CD4-positive, CD25-positive, alpha-beta regulatory T cell (primary cell): ENCODE results near the gene IL18RAP. TPM values are rescaled to one million over a fixed set of nuclear protein-coding genes. Genes with fewer than 3 reads are reported as not detected.
A peak's percentile ranks its signal among the peaks of the same experiment; 100 is the strongest.

Experiments
- ATAC-seq, 2 donors: fragments of 150-1000 bp; cut with Tn5 transposase; one replicate each; pipeline ENCODE4 v1.10.0; 2021; ENCODE audit warnings: low read depth in 2 of 2, moderate number of reproducible peaks in 2 of 2, moderate library complexity in 1 of 2
- DNase-seq, 3 donors: peaks; one replicate each; pipeline versions ENCODE4 v3.0.0 to v3.0.0-alpha.2; 2012 to 2022; ENCODE audit warnings: mixed read lengths in 1 of 3
- H3K27ac ChIP-seq: one replicate; pipeline ENCODE4 v1.7.0; 2013; ENCODE audit warnings: mild to moderate bottlenecking, low read length; ENCODE audit not compliant: insufficient read depth, poor library complexity, severe bottlenecking
- H3K27me3 ChIP-seq: one replicate; pipeline ENCODE4 v1.7.0; 2013; ENCODE audit warnings: low read length; ENCODE audit not compliant: control insufficient read depth, insufficient read depth
- H3K36me3 ChIP-seq: one replicate; pipeline ENCODE4 v1.7.0; 2013; ENCODE audit warnings: mild to moderate bottlenecking, low read length, moderate library complexity; ENCODE audit not compliant: control insufficient read depth, insufficient read depth
- H3K4me1 ChIP-seq: 2 replicates; pipeline ENCODE4 v1.7.0; 2013; ENCODE audit warnings: mild to moderate bottlenecking, low read length; ENCODE audit not compliant: insufficient read depth, control insufficient read depth, poor library complexity, severe bottlenecking
- H3K4me3 ChIP-seq: one replicate; pipeline ENCODE4 v1.7.0; 2013; ENCODE audit warnings: low read depth, mild to moderate bottlenecking, low read length, moderate library complexity
- H3K9me3 ChIP-seq, 2 experiments: 1 replicate in 1 of 2; 2 replicates in 1 of 2; pipeline ENCODE4 v1.7.0; 2013; ENCODE audit warnings: low read length in 2 of 2, mild to moderate bottlenecking in 1 of 2, moderate library complexity in 1 of 2; ENCODE audit not compliant: control insufficient read depth in 2 of 2
- H3K27ac Mint-ChIP-seq, 3 donors: one replicate each; pipeline ENCODE4 v1.8.0; 2020 to 2022; ENCODE audit warnings: mild to moderate bottlenecking in 3 of 3, mixed read lengths in 3 of 3, moderate library complexity in 2 of 3
- H3K27me3 Mint-ChIP-seq: one replicate; pipeline ENCODE4 v1.8.0; 2022; ENCODE audit warnings: mild to moderate bottlenecking, mixed read lengths
- H3K36me3 Mint-ChIP-seq: one replicate; pipeline ENCODE4 v1.8.0; 2020; ENCODE audit warnings: mixed read lengths
- H3K4me1 Mint-ChIP-seq, 4 donors: one replicate each; pipeline ENCODE4 v1.8.0; 2020 to 2022; ENCODE audit warnings: mixed read lengths in 4 of 4, mild to moderate bottlenecking in 1 of 4
- H3K4me3 Mint-ChIP-seq, 4 donors: one replicate each; pipeline ENCODE4 v1.8.0; 2020 to 2022; ENCODE audit warnings: mild to moderate bottlenecking in 4 of 4, mixed read lengths in 4 of 4, moderate library complexity in 3 of 4
- H3K9me3 Mint-ChIP-seq, 7 donors: one replicate each; pipeline ENCODE4 v1.8.0; 2020 to 2022; ENCODE audit warnings: mixed read lengths in 7 of 7, mild to moderate bottlenecking in 3 of 7, moderate library complexity in 2 of 7
- polyA plus RNA-seq, 4 donors: library from polyadenylated mRNA; unstranded; fragments of 300-500 nt; fragmentation: Illumina TruSeq; gene quantifications; one replicate each; pipeline ENCODE4 v1.2.3, GENCODE V29; 2021
- total RNA-seq: library from RNA; stranded (reverse); gene quantifications from one replicate; pipeline ENCODE4 v1.2.3, GENCODE V29; 2022

The IL18RAP gene, protein sequence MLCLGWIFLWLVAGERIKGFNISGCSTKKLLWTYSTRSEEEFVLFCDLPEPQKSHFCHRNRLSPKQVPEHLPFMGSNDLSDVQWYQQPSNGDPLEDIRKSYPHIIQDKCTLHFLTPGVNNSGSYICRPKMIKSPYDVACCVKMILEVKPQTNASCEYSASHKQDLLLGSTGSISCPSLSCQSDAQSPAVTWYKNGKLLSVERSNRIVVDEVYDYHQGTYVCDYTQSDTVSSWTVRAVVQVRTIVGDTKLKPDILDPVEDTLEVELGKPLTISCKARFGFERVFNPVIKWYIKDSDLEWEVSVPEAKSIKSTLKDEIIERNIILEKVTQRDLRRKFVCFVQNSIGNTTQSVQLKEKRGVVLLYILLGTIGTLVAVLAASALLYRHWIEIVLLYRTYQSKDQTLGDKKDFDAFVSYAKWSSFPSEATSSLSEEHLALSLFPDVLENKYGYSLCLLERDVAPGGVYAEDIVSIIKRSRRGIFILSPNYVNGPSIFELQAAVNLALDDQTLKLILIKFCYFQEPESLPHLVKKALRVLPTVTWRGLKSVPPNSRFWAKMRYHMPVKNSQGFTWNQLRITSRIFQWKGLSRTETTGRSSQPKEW
- total RNA-seq, result 0.44 TPM
- under 1 TPM in 1 of 4 donors, not detected in 3; 0.41 TPM for polyA plus RNA-seq

DNA sequence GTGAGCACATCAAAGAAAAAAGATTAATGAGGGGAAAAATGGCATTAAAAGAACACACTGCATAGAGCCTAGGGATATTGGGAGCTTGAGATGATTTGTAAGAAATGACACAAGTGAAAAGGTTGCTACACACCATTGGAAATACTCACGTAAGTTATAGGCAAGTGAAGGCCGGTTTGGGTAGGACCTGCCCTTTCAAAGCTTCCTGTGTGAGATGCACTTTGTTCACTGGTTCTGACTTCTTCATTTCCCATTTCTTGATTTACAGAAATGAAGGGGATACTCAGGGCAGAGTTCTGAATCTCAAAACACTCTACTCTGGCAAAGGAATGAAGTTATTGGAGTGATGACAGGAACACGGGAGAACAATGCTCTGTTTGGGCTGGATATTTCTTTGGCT, at the start of gene IL18RAP:
IL18RAP (plus strand) TSS at position 251 of the 400 bp plus-strand sequence; CDS start at position 369, 118 bp downstream.
- Histone ChIP-seq H3K9me3 (no peaks in the 10 kb centered on the region), H3K36me3 (no peaks in the 10 kb centered on the region), H3K4me3 (no peak within 1 kb of the TSS), H3K27me3 (no peaks in the 10 kb centered on the region), H3K27ac (no peak within 1 kb of the TSS), H3K4me1 (peaks cover 20% of the 10 kb centered on the region)
- no peak for DNase-seq
- peak within 1 kb of the TSS in 1 of 3 donors; percentile 72 for H3K27ac Mint-ChIP-seq
- H3K9me3 Mint-ChIP-seq, result peaks cover 0 to 2% (median 0%) of the 10 kb centered on the region in 7 donors
- H3K36me3 Mint-ChIP-seq, result no peaks in the 10 kb centered on the region
- peak within 1 kb of the TSS in 2 of 4 donors; percentile 20 to 80 for H3K4me3 Mint-ChIP-seq
- no peak for ATAC-seq
- peaks cover 18 to 59% (median 42%) of the 10 kb centered on the region in 4 donors for H3K4me1 Mint-ChIP-seq
- H3K27me3 Mint-ChIP-seq, result no peaks in the 10 kb centered on the region

DNA sequence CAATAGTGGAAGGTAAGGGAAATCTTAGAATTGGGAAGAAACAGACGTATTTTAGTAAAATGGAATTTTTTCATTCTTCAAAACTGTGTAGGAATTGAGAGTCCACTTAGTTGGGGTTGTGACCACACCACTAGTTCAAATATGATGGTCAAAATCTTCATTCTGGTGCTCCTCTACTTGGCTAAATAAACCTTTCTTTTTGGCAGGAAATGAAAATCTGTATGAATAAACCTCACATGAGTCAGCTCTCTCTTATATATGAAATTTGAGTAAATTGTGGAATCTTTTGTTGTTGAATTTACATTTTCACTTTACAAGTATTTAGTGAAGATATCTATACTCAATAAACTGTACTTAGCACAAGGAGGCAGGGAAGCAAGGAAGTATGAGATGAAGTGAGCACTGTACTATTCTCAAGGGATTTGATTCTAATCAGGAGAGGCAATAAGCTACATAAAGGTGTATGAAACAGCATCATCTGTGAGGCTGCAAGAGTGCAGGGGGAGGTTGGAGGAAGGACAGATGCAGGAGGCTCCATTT, 46.8 kb upstream of the IL18RAP start:
- peaks cover 46% of the 10 kb centered on the region for H3K36me3 Mint-ChIP-seq
- H3K27me3 ChIP-seq, result no peaks in the 10 kb centered on the region
- H3K36me3 ChIP-seq, result peaks cover 19% of the 10 kb centered on the region
- H3K4me1 Mint-ChIP-seq, result peaks cover 2 to 8% (median 6%) of the 10 kb centered on the region in 4 donors
- no peak overlapping the region for H3K4me3 Mint-ChIP-seq
- H3K27me3 Mint-ChIP-seq, result no peaks in the 10 kb centered on the region
- no peak overlapping the region for H3K27ac ChIP-seq
- H3K4me1 ChIP-seq, result no peaks in the 10 kb centered on the region
- H3K4me3 ChIP-seq, result no peak overlapping the region
- peaks cover 0 to 5% (median 2%) of the 10 kb centered on the region in 7 donors for H3K9me3 Mint-ChIP-seq
- DNase-seq (no peak), ATAC-seq (no peak)
- H3K9me3 ChIP-seq, result peaks cover 3 to 8% of the 10 kb centered on the region in 2 experiments
- H3K27ac Mint-ChIP-seq, result no peak overlapping the region

DNA sequence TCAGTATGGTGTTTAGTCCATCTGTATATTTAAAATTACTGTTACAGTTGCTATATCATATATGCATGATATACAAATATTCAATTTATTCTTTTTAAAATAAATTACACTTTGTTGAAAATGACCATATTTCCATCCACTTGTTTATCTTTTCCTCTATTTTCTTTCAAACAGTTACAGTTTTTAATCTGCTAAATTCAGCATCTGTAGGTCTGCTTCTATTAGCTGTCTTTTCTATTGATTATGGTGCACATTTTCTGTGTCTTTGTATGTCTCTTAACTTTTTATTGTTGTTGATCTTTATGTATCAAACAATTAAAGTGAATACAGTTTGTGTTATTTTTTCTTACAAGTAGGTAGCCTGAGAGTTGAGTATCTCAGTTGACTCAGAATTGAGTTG, 39.2 kb upstream of the IL18RAP start:
- DNase-seq (no peak), ATAC-seq (no peak)
- H3K27ac ChIP-seq, result no peak overlapping the region
- H3K36me3 ChIP-seq, result peaks cover 24% of the 10 kb centered on the region
- H3K27ac Mint-ChIP-seq, result no peak overlapping the region
- H3K9me3 ChIP-seq, result peaks cover 22 to 23% of the 10 kb centered on the region in 2 experiments
- H3K27me3 Mint-ChIP-seq, result no peaks in the 10 kb centered on the region
- peaks cover 0 to 22% (median 5%) of the 10 kb centered on the region in 7 donors for H3K9me3 Mint-ChIP-seq
- H3K27me3 ChIP-seq, result no peaks in the 10 kb centered on the region
- H3K4me3 Mint-ChIP-seq, result no peak overlapping the region
- no peak overlapping the region for H3K4me3 ChIP-seq
- no peaks in the 10 kb centered on the region for H3K4me1 ChIP-seq
- H3K4me1 Mint-ChIP-seq, result peaks cover 0 to 7% (median 5%) of the 10 kb centered on the region in 4 donors
- H3K36me3 Mint-ChIP-seq, result peaks cover 53% of the 10 kb centered on the region

DNA sequence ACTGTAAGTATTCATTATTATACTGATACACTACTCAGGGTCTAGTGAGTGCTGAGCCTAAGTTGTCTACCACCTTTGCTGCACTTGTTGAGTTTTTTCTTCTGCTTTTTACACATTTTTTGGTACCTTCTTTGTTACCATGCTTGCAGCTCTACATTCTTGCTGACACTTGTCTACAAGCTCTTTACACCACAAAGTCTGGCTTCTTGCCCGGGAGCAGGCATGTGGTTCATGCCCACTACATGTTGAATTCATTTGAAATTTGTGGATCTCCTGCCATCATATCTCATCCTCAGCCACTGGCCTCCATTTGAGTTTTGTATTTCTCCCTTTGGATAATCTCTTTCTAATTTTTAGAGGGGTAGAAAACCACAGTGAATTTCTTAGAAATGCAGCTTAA, 37.4 kb upstream of the IL18RAP start:
- Histone ChIP-seq H3K4me1 (no peaks in the 10 kb centered on the region), H3K9me3 (peaks cover 22 to 23% of the 10 kb centered on the region in 2 experiments), H3K4me3 (no peak overlapping the region), H3K27ac (no peak overlapping the region), H3K27me3 (no peaks in the 10 kb centered on the region), H3K36me3 (peaks cover 30% of the 10 kb centered on the region)
- no peak for DNase-seq
- no peak for ATAC-seq
- Mint-ChIP-seq H3K4me3 (no peak overlapping the region), H3K27ac (no peak overlapping the region), H3K9me3 (peaks cover 0 to 22% (median 5%) of the 10 kb centered on the region in 7 donors), H3K27me3 (no peaks in the 10 kb centered on the region), H3K4me1 (peaks cover 0 to 6% (median 5%) of the 10 kb centered on the region in 4 donors), H3K36me3 (peaks cover 48% of the 10 kb centered on the region)

DNA sequence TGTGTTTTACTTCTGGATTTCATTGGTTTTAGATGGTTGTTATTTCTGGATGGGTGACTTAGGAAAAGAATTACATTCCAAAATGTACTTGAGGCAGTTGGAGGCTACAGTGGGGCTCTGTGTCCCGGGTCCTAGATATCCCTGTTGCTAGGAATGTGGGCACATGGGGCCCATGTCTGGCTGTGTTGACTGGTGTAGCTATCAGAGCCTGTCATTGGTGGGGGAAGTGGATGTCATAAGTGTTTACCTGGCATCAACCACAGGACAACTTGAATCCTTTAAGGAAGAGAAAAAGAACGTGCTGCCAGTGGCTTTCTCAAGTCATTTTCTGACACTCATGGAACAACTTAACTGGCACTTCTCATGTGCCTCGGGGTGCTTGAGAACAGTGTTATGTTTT, 37.0 kb upstream of the IL18RAP start:
- H3K27ac Mint-ChIP-seq, result peak overlapping the region in 1 of 3 donors; percentile 53
- no peak overlapping the region for H3K4me3 Mint-ChIP-seq
- ATAC-seq (no peak), DNase-seq (no peak)
- Histone ChIP-seq H3K4me1 (peaks cover under 1% of the 10 kb centered on the region), H3K4me3 (no peak overlapping the region), H3K27ac (no peak overlapping the region), H3K27me3 (no peaks in the 10 kb centered on the region), H3K36me3 (peaks cover 30% of the 10 kb centered on the region), H3K9me3 (peaks cover 22 to 23% of the 10 kb centered on the region in 2 experiments)
- H3K9me3 Mint-ChIP-seq, result peaks cover 0 to 22% (median 5%) of the 10 kb centered on the region in 7 donors
- peaks cover 0 to 8% (median 6%) of the 10 kb centered on the region in 4 donors for H3K4me1 Mint-ChIP-seq
- H3K36me3 Mint-ChIP-seq, result peaks cover 44% of the 10 kb centered on the region
- no peaks in the 10 kb centered on the region for H3K27me3 Mint-ChIP-seq

DNA sequence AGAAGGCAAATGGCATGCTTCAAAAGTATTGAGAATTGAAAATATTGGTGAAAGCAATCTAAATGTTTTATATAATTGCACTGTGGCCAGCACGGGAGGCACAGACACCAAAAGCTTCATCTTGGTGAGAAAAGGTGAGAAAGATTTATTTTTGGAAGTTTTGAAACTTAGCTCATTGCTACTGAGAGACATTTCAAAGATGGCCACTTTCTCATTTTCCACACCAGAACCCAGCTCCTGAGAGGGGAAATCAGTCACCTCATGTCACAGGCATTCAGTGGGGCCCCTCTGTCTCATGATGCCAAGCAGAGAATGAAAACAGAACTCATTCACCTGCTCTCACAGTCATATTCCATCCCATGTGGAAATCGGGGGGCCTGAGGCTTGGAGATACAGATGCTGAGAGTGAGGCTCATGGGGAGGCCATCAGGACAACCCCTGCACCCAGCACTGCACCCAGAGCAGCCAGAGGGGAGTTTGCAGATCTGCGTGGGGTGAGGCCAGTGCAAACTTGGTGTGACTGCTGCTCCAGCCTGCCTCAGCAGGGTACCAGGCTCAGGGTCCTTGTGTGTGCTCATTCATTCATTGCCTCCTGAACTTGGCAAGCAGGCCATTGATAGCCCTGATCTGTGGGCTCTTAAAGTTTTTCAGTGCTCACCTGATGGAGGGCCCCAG, 36.0 kb upstream of the IL18RAP start:
- Histone ChIP-seq H3K36me3 (peaks cover 30% of the 10 kb centered on the region), H3K27ac (no peak overlapping the region), H3K4me3 (no peak overlapping the region), H3K9me3 (peaks cover 22 to 23% of the 10 kb centered on the region in 2 experiments), H3K27me3 (no peaks in the 10 kb centered on the region), H3K4me1 (peaks cover 8% of the 10 kb centered on the region)
- ATAC-seq (no peak), DNase-seq (no peak)
- Mint-ChIP-seq H3K36me3 (peaks cover 43% of the 10 kb centered on the region), H3K4me3 (no peak overlapping the region), H3K27ac (peak overlapping the region in 1 of 3 donors; percentile 53), H3K4me1 (peaks cover 0 to 18% (median 16%) of the 10 kb centered on the region in 4 donors), H3K9me3 (peaks cover 0 to 22% (median 5%) of the 10 kb centered on the region in 7 donors), H3K27me3 (no peaks in the 10 kb centered on the region)

DNA sequence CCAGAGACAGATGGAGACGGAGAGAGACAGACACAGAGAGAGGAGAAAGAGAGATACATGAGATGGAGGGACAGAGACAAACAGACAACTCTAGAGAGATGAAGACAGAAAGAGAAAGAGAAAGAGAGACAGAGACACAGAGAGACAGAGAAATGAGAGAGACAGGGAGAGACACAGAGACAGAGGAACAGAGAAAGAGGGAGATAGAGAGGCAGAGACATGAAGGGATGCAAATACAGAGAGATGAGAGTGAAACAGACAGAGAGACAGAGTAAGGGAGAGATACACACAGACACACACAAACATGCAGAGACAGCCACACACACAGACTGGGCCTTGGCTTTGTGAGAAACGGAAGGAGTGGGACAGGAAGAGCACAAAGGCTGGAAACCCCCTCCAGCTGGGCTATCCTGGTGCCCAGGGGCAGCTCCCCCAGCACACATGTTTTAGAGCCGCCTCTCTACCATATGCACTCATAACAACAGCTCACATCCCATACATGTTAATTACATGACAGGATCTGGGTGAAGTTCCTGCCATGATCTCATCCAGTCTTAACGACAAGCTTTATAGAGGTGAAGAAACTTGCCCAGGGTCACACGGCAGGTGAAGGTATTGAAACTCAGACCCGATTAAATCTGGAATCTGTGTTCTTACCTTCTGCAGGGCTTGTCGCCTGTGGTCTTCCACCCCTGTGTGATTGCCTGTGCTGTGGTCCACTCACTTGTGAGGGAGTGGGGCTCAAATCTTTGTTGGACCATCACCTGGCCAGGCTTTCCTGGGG, 35.0 kb upstream of the IL18RAP start:
- peaks cover 42% of the 10 kb centered on the region for H3K36me3 Mint-ChIP-seq
- no peak for DNase-seq

More for the DNA sequence above, 35.0 kb upstream of the IL18RAP start:
- H3K9me3 Mint-ChIP-seq, result peaks cover 0 to 20% (median 5%) of the 10 kb centered on the region in 7 donors
- no peak overlapping the region for H3K4me3 Mint-ChIP-seq
- Histone ChIP-seq H3K27ac (no peak overlapping the region), H3K36me3 (peaks cover 24% of the 10 kb centered on the region), H3K4me3 (no peak overlapping the region), H3K9me3 (peaks cover 16 to 17% of the 10 kb centered on the region in 2 experiments), H3K4me1 (peaks cover 8% of the 10 kb centered on the region), H3K27me3 (no peaks in the 10 kb centered on the region)
- no peaks in the 10 kb centered on the region for H3K27me3 Mint-ChIP-seq
- H3K27ac Mint-ChIP-seq, result peak overlapping the region in 2 of 3 donors; percentile 27 to 72
- ATAC-seq, result no peak
- H3K4me1 Mint-ChIP-seq, result peaks cover 0 to 22% (median 18%) of the 10 kb centered on the region in 4 donors
